Thyroid gland (tissue), 4 donors: ENCODE data around the gene GPC1. TPM values are rescaled to one million over a fixed set of nuclear protein-coding genes. Genes with fewer than 3 reads are reported as not detected.

ENCODE experiments used
- DNase-seq, 2 donors: peaks; one replicate each; pipeline ENCODE4 v3.0.0-alpha.2; 2019
- H3K27ac ChIP-seq, 3 donors: fragments of 200-600 bp; sonication (generic); 1 replicate in 2 of 3; 2 replicates in 1 of 3; pipeline ENCODE4 v1.5.1; 2016 to 2019; ENCODE audit warnings: mild to moderate bottlenecking in 1 of 3, moderate library complexity in 1 of 3
- H3K27me3 ChIP-seq: fragments of 200-600 bp; sonication (generic); one replicate; pipeline ENCODE4 v1.5.1; 2019
- H3K36me3 ChIP-seq, 2 donors: fragments of 200-600 bp; sonication (generic); one replicate each; pipeline ENCODE4 v1.5.1; 2016 to 2019
- H3K4me1 ChIP-seq, 2 donors: fragments of 200-600 bp; sonication (generic); one replicate each; pipeline ENCODE4 v1.5.1; 2017 to 2019
- H3K4me3 ChIP-seq, 3 donors: fragments of 200-600 bp; sonication (generic); replicated peaks in 1 of 3; 1 replicate in 2 of 3; 2 replicates in 1 of 3; pipeline ENCODE4 v1.5.1; 2016; ENCODE audit warnings: mild to moderate bottlenecking in 1 of 3
- H3K9me3 ChIP-seq: fragments of 200-600 bp; sonication (generic); one replicate; pipeline ENCODE4 v1.5.1; 2017
- CTCF ChIP-seq, 6 experiments: fragments of 200-600 bp in 3 of 6; fragments of 450-650 bp in 3 of 6; sonication (generic) in 3 of 6; IDR thresholded peaks; one replicate each; pipeline ENCODE4 v1.5.1; 2016 to 2019; ENCODE audit warnings: antibody characterized with exemption in 6 of 6, mild to moderate bottlenecking in 2 of 6, inconsistent platforms in 1 of 6, moderate library complexity in 1 of 6
- POLR2A ChIP-seq, 2 donors: fragments of 450-650 bp; IDR thresholded peaks; one replicate each; pipeline ENCODE4 v1.6.1; 2017; ENCODE audit warnings: antibody characterized with exemption in 2 of 2, mild to moderate bottlenecking in 2 of 2, moderate library complexity in 1 of 2
- WGBS, 2 donors: methylation state at CpG; one replicate each; pipeline ENCODE4 v1.1.5; 2017; 5-methylcytosine and 5-hydroxymethylcytosine counted together
- intact Hi-C: fragments of 100-400 bp; cut with DNase I; formaldehyde crosslinking; loops from one replicate; pipeline ENCODE4 v1.15.1; 2023
- total RNA-seq, 4 donors: library from RNA; depleted of rRNA; stranded (reverse); fragments of >200 nt; gene quantifications; one replicate each; pipeline ENCODE4 v1.2.3, GENCODE V29; 2016

GPC1 gene
- total RNA-seq, 4 donors from 2014 or later: 14.1 to 35.5 (median 26.8) TPM

- Histone ChIP-seq H3K4me1 (peaks cover 0 to 9% of the 10 kb centered on the region in 2 donors), H3K36me3 (no peaks in the 10 kb centered on the region), H3K4me3 (no peak overlapping the region), H3K27ac (no peak overlapping the region), H3K27me3 (no peaks in the 10 kb centered on the region), H3K9me3 (no peaks in the 10 kb centered on the region)
- WGBS, 2 donors: 78 to 83% methylated on average over 8 to 13 of the region's 14 CpGs
- intact Hi-C loops: no loop called here
- no peak for DNase-seq
- TF ChIP-seq CTCF (IDR thresholded peaks at IDR 0.05): no peak
These were observed 5.5 kb upstream of the GPC1 start for GRCh38 chr2:240429872-240430491.

DNA sequence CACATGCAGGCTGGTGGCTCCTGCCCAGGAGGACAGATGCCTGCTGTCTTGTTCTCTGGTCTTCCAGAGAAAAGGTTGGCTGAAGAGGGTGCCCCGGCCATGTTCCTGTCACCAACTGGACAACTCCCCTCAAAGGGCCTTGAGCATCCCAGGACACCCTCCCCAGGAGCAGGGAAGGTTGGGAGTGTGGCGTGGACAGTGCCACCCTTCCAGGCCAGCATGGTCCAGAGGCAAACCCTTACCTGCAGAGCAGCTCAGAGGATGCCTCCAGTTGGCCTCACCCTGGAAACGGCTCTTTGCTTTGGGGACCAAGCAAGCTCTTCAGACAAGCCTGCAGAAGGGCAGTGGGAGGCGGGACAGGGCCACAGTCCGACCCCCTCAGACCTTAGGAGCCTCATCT is 4.9 kb upstream of the GPC1 start:
- DNase-seq: no peak

DNA sequence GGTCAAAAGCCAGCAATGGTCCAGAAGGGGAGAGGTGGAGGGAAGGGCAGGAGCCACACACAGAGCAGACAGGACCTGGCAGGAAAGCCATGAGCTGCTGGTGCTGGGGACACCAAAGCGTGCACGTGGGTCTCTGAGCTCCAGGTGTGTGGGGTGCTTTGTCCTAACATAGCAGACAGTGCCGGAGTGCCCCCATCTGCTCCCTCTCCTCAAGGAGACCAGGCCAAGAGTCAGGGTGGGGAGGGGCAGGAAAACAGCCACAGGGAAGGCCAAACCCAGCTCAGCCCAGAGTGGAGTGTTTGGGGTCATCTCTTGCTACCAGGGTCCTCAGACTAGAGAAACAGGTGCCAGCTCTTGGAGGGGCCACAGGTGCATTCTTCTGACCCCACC is 4.2 kb upstream of the GPC1 start:
- peaks cover 0 to 12% of the 10 kb centered on the region in 2 donors for H3K4me1 ChIP-seq
- intact Hi-C loops: no loop called here
- no peaks in the 10 kb centered on the region for H3K36me3 ChIP-seq
- DNase-seq: no peak
- H3K4me3 ChIP-seq: no peak overlapping the region
- H3K9me3 ChIP-seq: no peaks in the 10 kb centered on the region
- TF ChIP-seq POLR2A (IDR thresholded peaks at IDR 0.05) (no peak), CTCF (IDR thresholded peaks at IDR 0.05) (no peak)
- no peaks in the 10 kb centered on the region for H3K27me3 ChIP-seq
- WGBS, 2 donors: 72 to 91% methylated on average over 3 of the region's 3 CpGs
- H3K27ac ChIP-seq: no peak overlapping the region

More for the DNA sequence above, 4.9 kb upstream of the GPC1 start:
- H3K27ac ChIP-seq: no peak overlapping the region
- intact Hi-C loops: no loop called here
- no peaks in the 10 kb centered on the region for H3K27me3 ChIP-seq
- 82 to 90% methylated on average over 5 of the region's 5 CpGs for WGBS, 2 donors
- no peaks in the 10 kb centered on the region for H3K9me3 ChIP-seq
- no peak for TF ChIP-seq POLR2A (IDR thresholded peaks at IDR 0.05)
- TF ChIP-seq CTCF (IDR thresholded peaks at IDR 0.05): no peak
- peaks cover 0 to 9% of the 10 kb centered on the region in 2 donors for H3K4me1 ChIP-seq
- no peaks in the 10 kb centered on the region for H3K36me3 ChIP-seq
- H3K4me3 ChIP-seq: no peak overlapping the region

DNA sequence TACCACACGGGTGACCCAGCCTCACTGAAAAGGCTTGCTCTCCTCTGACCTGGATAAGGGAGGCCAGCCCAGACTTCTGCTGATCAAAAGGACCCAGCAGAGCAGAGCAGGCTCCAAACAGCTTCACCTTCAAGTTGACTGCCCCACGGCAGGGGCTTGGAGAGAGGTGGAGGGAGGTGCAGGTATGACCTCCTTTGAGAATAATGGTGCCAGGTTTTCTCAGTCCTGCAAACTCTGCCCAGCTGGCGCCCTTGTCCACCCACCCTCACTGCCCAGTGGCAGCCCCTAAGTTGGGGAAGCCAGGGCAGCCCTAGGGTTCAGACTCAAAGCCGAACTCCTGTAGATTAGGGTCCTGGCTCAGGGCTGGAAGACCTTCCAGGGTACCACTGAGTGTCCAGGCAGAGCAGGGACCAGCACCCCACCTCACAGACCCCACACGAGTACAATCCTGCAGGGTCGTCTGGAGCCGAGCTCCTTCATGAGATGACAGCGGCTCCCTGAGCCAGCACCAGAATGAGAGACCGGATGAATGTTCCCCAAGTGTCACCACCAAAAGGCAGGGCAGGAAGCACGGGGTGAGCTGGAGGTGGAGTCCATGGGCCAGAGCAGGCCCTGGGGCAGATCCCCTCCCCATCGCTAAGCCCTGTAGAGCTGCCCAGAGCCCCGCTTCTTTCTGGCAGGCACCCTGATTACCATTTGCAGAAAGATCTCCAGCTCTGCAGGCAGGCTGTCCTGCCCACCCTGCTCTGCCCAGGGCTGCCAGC is 3.6 kb upstream of the GPC1 start:
- DNase-seq: no peak
- Histone ChIP-seq H3K4me1 (peaks cover 5 to 18% of the 10 kb centered on the region in 2 donors), H3K27me3 (no peaks in the 10 kb centered on the region), H3K27ac (no peak overlapping the region), H3K9me3 (no peaks in the 10 kb centered on the region), H3K4me3 (no peak overlapping the region), H3K36me3 (no peaks in the 10 kb centered on the region)
- intact Hi-C loops: no loop called here
- 69 to 80% methylated on average over 8 to 12 of the region's 12 CpGs for WGBS, 2 donors
- TF ChIP-seq CTCF (IDR thresholded peaks at IDR 0.05): no peak
- TF ChIP-seq POLR2A (IDR thresholded peaks at IDR 0.05): no peak

GRCh38 chr2:240432430-240432819 is 3.0 kb upstream of the GPC1 start:
- intact Hi-C loops: no loop called here
- Histone ChIP-seq H3K9me3 (no peaks in the 10 kb centered on the region), H3K36me3 (no peaks in the 10 kb centered on the region), H3K27ac (no peak overlapping the region), H3K4me1 (peaks cover 11 to 23% of the 10 kb centered on the region in 2 donors), H3K27me3 (no peaks in the 10 kb centered on the region), H3K4me3 (no peak overlapping the region)
- DNase-seq: no peak
- 79 to 97% methylated on average over 5 to 9 of the region's 9 CpGs for WGBS, 2 donors
- no peak for TF ChIP-seq CTCF (IDR thresholded peaks at IDR 0.05)
- no peak for TF ChIP-seq POLR2A (IDR thresholded peaks at IDR 0.05)
